WTC11 (cell line): ENCODE measurements around the gene CD37. TPM values are rescaled to one million over a fixed set of nuclear protein-coding genes. Genes with fewer than 3 reads are reported as not detected.

Source experiments
- ATAC-seq: fragments of 200-7000 bp; cut with Tn5 transposase; 2 replicates; pipeline ENCODE4 v1.10.0; 2021; ENCODE audit warnings: mild to moderate bottlenecking, moderate library complexity
- CTCF ChIA-PET: fragments of 300-600 bp; sonication (Branson Sonifier 250); formaldehyde crosslinking; loops from one replicate; lab custom pipeline; 2021; ENCODE audit warnings: antibody characterized with exemption; lab: Charles Lee
- POLR2A ChIA-PET: fragments of 350-600 bp; sonication (Branson Sonifier 250); formaldehyde crosslinking; loops from one replicate; lab custom pipeline; 2021; ENCODE audit warnings: antibody characterized with exemption; lab: Charles Lee
- DNase-seq: peaks from one replicate; pipeline ENCODE4 v3.0.0; 2021; ENCODE audit warnings: low spot score
- H3K27ac Mint-ChIP-seq: 2 replicates; pipeline ENCODE4 v1.8.0; 2021; ENCODE audit warnings: mixed read lengths
- H3K27me3 Mint-ChIP-seq: 2 replicates; pipeline ENCODE4 v1.8.0; 2021; ENCODE audit warnings: low read depth, mild to moderate bottlenecking, moderate library complexity, mixed read lengths
- H3K36me3 Mint-ChIP-seq: 2 replicates; pipeline ENCODE4 v1.8.0; 2021; ENCODE audit warnings: mixed read lengths
- H3K4me1 Mint-ChIP-seq: 2 replicates; pipeline ENCODE4 v1.8.0; 2022; ENCODE audit warnings: mixed read lengths
- H3K4me3 Mint-ChIP-seq: 2 replicates; pipeline ENCODE4 v1.8.0; 2021; ENCODE audit warnings: mild to moderate bottlenecking, moderate library complexity, mixed read lengths
- H3K9me3 Mint-ChIP-seq: 2 replicates; pipeline ENCODE4 v1.8.0; 2021; ENCODE audit warnings: mixed read lengths
- ATF1 ChIP-seq: sonication (generic); formaldehyde crosslinking; IDR thresholded peaks from 2 replicates; pipeline ENCODE4 v1.8.1; 2023; ENCODE audit warnings: mild to moderate bottlenecking, moderate library complexity, missing genetic modification reagents
- CBFB ChIP-seq: sonication (generic); formaldehyde crosslinking; IDR thresholded peaks from 2 replicates; pipeline ENCODE4 v1.8.1; 2022; ENCODE audit warnings: mild to moderate bottlenecking, low read depth, missing genetic modification reagents
- CDX4 ChIP-seq: fragments of 250-450 bp; sonication (Bioruptor Pico); IDR thresholded peaks from 2 replicates; pipeline ENCODE4 v1.9.0; 2021; ENCODE audit warnings: moderate library complexity, mild to moderate bottlenecking, inconsistent platforms, borderline replicate concordance
- CTCF ChIP-seq: fragments of 200-600 bp; IDR thresholded peaks from 2 replicates; pipeline ENCODE4 v1.8.0; 2022; ENCODE audit warnings: antibody characterized with exemption
- EMX1 ChIP-seq: fragments of 250-450 bp; sonication (Bioruptor Pico); IDR thresholded peaks from 2 replicates; pipeline ENCODE4 v1.8.0; 2021; ENCODE audit warnings: mild to moderate bottlenecking
- GRHL2 ChIP-seq: fragments of 250-450 bp; sonication (Bioruptor Pico); IDR thresholded peaks from 2 replicates; pipeline ENCODE4 v1.8.0; 2022; ENCODE audit warnings: mild to moderate bottlenecking, moderate library complexity; ENCODE audit not compliant: insufficient replicate concordance, severe bottlenecking
- GTF2I ChIP-seq: fragments of 250-450 bp; sonication (Bioruptor Pico); conservative IDR thresholded peaks from 2 replicates; pipeline ENCODE4 v1.4.0; 2021; ENCODE audit warnings: mild to moderate bottlenecking
- NFYB ChIP-seq: sonication (generic); formaldehyde crosslinking; conservative IDR thresholded peaks from 2 replicates; pipeline ENCODE4 v1.8.0; 2022; ENCODE audit warnings: low read depth, missing genetic modification reagents
- SMAD4 ChIP-seq: sonication (generic); formaldehyde crosslinking; IDR thresholded peaks from 2 replicates; pipeline ENCODE4 v1.8.0; 2022; ENCODE audit warnings: mild to moderate bottlenecking, missing genetic modification reagents
- SP1 ChIP-seq: sonication (generic); formaldehyde crosslinking; conservative IDR thresholded peaks from 2 replicates; pipeline ENCODE4 v1.8.1; 2022; ENCODE audit warnings: missing genetic modification reagents
- USF1 ChIP-seq: sonication (generic); formaldehyde crosslinking; IDR thresholded peaks from 2 replicates; pipeline ENCODE4 v1.8.0; 2022; ENCODE audit warnings: mild to moderate bottlenecking, missing genetic modification reagents
- ZNF281 ChIP-seq: sonication (generic); formaldehyde crosslinking; IDR thresholded peaks from 2 replicates; pipeline ENCODE4 v1.8.0; 2023; ENCODE audit warnings: mild to moderate bottlenecking, missing genetic modification reagents
- ZNF423 ChIP-seq: fragments of 250-450 bp; sonication (Bioruptor Pico); IDR thresholded peaks from 2 replicates; pipeline ENCODE4 v2.1.2; 2022; ENCODE audit warnings: mild to moderate bottlenecking, moderate library complexity
- ZNF425 ChIP-seq: fragments of 250-450 bp; sonication (Bioruptor Pico); conservative IDR thresholded peaks from 2 replicates; pipeline ENCODE4 v1.9.0; 2021; ENCODE audit warnings: mild to moderate bottlenecking
- total RNA-seq: library from RNA; stranded (reverse); gene quantifications from 3 replicates; pipeline ENCODE4 v1.2.3, GENCODE V29; 2021

CD37 gene
- total RNA-seq, 1 experiment from 2014 or later: 1.6 TPM

- ChIA-PET POLR2A (interaction anchor here (0.5 to 1.9 kb wide), 8 partner anchors 16 to 90 kb away, joined by 3 to 12 read pairs (median 3); partner anchors contain the start of genes GFY and PIH1D1), CTCF (interaction anchor here (0.6 to 2.9 kb wide), 25 partner anchors 22 to 405 kb away, joined by 3 to 17 read pairs (median 5); partner anchors contain the start of genes ALDH16A1, GYS1, PIH1D1 and RUVBL2)
- Mint-ChIP-seq H3K27me3 (peaks cover 5% of the 10 kb centered on the region), H3K27ac (peak overlapping the region; percentile 82), H3K36me3 (peaks cover 22% of the 10 kb centered on the region), H3K9me3 (no peaks in the 10 kb centered on the region), H3K4me1 (peaks cover 14% of the 10 kb centered on the region), H3K4me3 (no peak overlapping the region)
- TF ChIP-seq ATF1 (CRISPR knock-in tag) (no peak), ZNF425 (CRISPR knock-in tag) (no peak), GTF2I (CRISPR knock-in tag) (no peak), SP1 (CRISPR knock-in tag) (peak; percentile 67; the same call in 1 of the 2 replicates), ZNF281 (CRISPR knock-in tag) (peak; percentile 86), USF1 (CRISPR knock-in tag) (0 out of 2 replicates have a peak, but pooled peaks have one; percentile 28), CDX4 (CRISPR knock-in tag) (no peak), ZNF423 (CRISPR knock-in tag) (no peak), NFYB (CRISPR knock-in tag) (no peak), EMX1 (CRISPR knock-in tag) (no peak), GRHL2 (CRISPR knock-in tag) (no peak), CTCF (no peak), CBFB (CRISPR knock-in tag) (no peak), SMAD4 (CRISPR knock-in tag) (no peak)
- ATAC-seq (peak; percentile 6), DNase-seq (peak; percentile 72)
Observed at GRCh38 chr19:49361438-49362047, 26.3 kb downstream of the CD37 start.
